Neural cell (in vitro differentiated cells): ENCODE results near the gene CABLES1.

Source experiments
- EZH2 ChIP-seq: fragments of 200-600, 300-800 bp; shearing (Covaris generic), sonication (generic); IDR thresholded peaks from 2 replicates; pipeline ENCODE4 v1.6.1; 2014; ENCODE audit warnings: antibody characterized with exemption, low read length, borderline replicate concordance, mild to moderate bottlenecking; ENCODE audit not compliant: insufficient read depth, poor library complexity, severe bottlenecking
- MXI1 ChIP-seq: fragments of 450-650 bp; conservative IDR thresholded peaks from 2 replicates; pipeline ENCODE4 v1.6.1; 2014; ENCODE audit warnings: antibody characterized with exemption, mild to moderate bottlenecking; ENCODE audit not compliant: poor library complexity, severe bottlenecking
- POLR2AphosphoS5 ChIP-seq: IDR thresholded peaks from 2 replicates; pipeline ENCODE4 v1.6.1; 2012
- RAD21 ChIP-seq: fragments of 450-650 bp; conservative IDR thresholded peaks from 2 replicates; pipeline ENCODE4 v1.6.1; 2014; ENCODE audit warnings: antibody characterized with exemption, mild to moderate bottlenecking, moderate library complexity
- SMC3 ChIP-seq: fragments of 450-650 bp; conservative IDR thresholded peaks from 2 replicates; pipeline ENCODE4 v1.6.1; 2014; ENCODE audit warnings: antibody characterized with exemption, mild to moderate bottlenecking, moderate library complexity; ENCODE audit not compliant: poor library complexity
- TAF1 ChIP-seq: IDR thresholded peaks from 2 replicates; pipeline ENCODE4 v1.6.1; 2012; ENCODE audit warnings: low read depth
- TF ChIP-seq, protein P1 (sequence below): fragments of 450-650 bp; IDR thresholded peaks from 2 replicates; pipeline ENCODE4 v1.5.1; 2014; ENCODE audit warnings: antibody characterized with exemption, mild to moderate bottlenecking, moderate library complexity; ENCODE audit not compliant: poor library complexity, severe bottlenecking
- TF ChIP-seq, protein P2 (sequence below): IDR thresholded peaks from 2 replicates; pipeline ENCODE4 v1.6.1; 2012; ENCODE audit warnings: borderline replicate concordance

DNA sequence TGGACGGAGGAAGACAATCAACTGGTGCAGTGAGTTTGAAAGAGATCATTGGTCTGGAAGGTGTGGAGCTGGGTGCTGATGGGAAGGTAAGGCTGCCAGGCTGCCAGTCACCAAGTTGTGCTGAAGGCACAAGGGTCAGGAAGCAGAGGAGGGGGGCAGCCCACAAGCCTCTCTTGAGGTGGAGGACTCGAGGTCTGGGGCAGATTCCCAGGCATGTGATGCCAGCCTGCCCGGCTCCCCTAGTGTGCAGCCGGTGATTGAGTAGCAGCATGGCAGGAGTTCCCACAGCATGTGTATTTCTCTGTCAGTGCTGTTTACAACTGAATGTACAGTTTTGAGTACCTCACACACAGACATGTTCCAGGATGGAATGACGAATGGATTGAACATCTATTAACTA is 99.3 kb downstream of the CABLES1 start:
- no peak for TF ChIP-seq RAD21
- TF ChIP-seq, protein P1, sequence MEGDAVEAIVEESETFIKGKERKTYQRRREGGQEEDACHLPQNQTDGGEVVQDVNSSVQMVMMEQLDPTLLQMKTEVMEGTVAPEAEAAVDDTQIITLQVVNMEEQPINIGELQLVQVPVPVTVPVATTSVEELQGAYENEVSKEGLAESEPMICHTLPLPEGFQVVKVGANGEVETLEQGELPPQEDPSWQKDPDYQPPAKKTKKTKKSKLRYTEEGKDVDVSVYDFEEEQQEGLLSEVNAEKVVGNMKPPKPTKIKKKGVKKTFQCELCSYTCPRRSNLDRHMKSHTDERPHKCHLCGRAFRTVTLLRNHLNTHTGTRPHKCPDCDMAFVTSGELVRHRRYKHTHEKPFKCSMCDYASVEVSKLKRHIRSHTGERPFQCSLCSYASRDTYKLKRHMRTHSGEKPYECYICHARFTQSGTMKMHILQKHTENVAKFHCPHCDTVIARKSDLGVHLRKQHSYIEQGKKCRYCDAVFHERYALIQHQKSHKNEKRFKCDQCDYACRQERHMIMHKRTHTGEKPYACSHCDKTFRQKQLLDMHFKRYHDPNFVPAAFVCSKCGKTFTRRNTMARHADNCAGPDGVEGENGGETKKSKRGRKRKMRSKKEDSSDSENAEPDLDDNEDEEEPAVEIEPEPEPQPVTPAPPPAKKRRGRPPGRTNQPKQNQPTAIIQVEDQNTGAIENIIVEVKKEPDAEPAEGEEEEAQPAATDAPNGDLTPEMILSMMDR: no peak
- TF ChIP-seq, protein P2, sequence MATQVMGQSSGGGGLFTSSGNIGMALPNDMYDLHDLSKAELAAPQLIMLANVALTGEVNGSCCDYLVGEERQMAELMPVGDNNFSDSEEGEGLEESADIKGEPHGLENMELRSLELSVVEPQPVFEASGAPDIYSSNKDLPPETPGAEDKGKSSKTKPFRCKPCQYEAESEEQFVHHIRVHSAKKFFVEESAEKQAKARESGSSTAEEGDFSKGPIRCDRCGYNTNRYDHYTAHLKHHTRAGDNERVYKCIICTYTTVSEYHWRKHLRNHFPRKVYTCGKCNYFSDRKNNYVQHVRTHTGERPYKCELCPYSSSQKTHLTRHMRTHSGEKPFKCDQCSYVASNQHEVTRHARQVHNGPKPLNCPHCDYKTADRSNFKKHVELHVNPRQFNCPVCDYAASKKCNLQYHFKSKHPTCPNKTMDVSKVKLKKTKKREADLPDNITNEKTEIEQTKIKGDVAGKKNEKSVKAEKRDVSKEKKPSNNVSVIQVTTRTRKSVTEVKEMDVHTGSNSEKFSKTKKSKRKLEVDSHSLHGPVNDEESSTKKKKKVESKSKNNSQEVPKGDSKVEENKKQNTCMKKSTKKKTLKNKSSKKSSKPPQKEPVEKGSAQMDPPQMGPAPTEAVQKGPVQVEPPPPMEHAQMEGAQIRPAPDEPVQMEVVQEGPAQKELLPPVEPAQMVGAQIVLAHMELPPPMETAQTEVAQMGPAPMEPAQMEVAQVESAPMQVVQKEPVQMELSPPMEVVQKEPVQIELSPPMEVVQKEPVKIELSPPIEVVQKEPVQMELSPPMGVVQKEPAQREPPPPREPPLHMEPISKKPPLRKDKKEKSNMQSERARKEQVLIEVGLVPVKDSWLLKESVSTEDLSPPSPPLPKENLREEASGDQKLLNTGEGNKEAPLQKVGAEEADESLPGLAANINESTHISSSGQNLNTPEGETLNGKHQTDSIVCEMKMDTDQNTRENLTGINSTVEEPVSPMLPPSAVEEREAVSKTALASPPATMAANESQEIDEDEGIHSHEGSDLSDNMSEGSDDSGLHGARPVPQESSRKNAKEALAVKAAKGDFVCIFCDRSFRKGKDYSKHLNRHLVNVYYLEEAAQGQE: no peak
- no peak for TF ChIP-seq EZH2
- TF ChIP-seq MXI1: no peak
- TF ChIP-seq POLR2AphosphoS5: no peak
- no peak for TF ChIP-seq SMC3
- no peak for TF ChIP-seq TAF1
